ENCODE measurements around the gene PCSK4.

Gene PCSK4

GRCh38 chr19:1438035-1438932 is 51.9 kb downstream of the PCSK4 start, which contains the start of gene RPS15:
Gene RPS15 (plus strand): TSS chr19:1438396. CDS start chr19:1438426, 30 bp downstream.
- peak; percentile 81 to 82 for DNase-seq (ENCODE audit: low read depth in 2 of 2)

GRCh38 chr19:1437609-1438008 is 52.5 kb downstream of the PCSK4 start:
- DNase-seq (ENCODE audit: low read depth in 2 of 2) = no peak

GRCh38 chr19:1435378-1435989 is 54.7 kb downstream of the PCSK4 start:
- no peak for DNase-seq (ENCODE audit: low read depth in 2 of 2)

GRCh38 chr19:1434577-1435060 is 55.5 kb downstream of the PCSK4 start:
- DNase-seq (ENCODE audit: low read depth in 2 of 2) = no peak

GRCh38 chr19:1434040-1434366 is 56.1 kb downstream of the PCSK4 start:
- DNase-seq (ENCODE audit: low read depth in 2 of 2) = no peak

- no peak for DNase-seq (ENCODE audit: low read depth in 2 of 2)
Measured at GRCh38 chr19:1433119-1434039, 56.8 kb downstream of the PCSK4 start.

- DNase-seq (ENCODE audit: low read depth in 2 of 2) = no peak
Measured at GRCh38 chr19:1432507-1432887, 57.7 kb downstream of the PCSK4 start.

- no peak for DNase-seq (ENCODE audit: low read depth in 2 of 2)
Measured at GRCh38 chr19:1431759-1432506, 58.2 kb downstream of the PCSK4 start.

Data from fibroblast of skin of left biceps (primary cell).